Mucosa of stomach (tissue), 1 donor: ENCODE data around the gene RSPH4A.
A peak's percentile ranks its signal among the peaks of the same experiment; 100 is the strongest.
"Not testable (repeated sequence)": the region's sequence is repeated elsewhere in the genome, so short reads cannot be mapped to it uniquely, and the experiment has no call there.

Experiments
- H3K27me3 ChIP-seq: one replicate; pipeline ENCODE4 v1.7.0; 2013; ENCODE audit warnings: mild to moderate bottlenecking, low read length; ENCODE audit not compliant: control insufficient read depth, insufficient read depth
- H3K36me3 ChIP-seq: one replicate; pipeline ENCODE4 v1.7.0; 2013; ENCODE audit warnings: low read length; ENCODE audit not compliant: control insufficient read depth, insufficient read depth
- H3K4me1 ChIP-seq: one replicate; pipeline ENCODE4 v1.7.0; 2013; ENCODE audit warnings: mild to moderate bottlenecking, low read length; ENCODE audit not compliant: control insufficient read depth, insufficient read depth
- H3K4me3 ChIP-seq: one replicate; pipeline ENCODE4 v1.7.0; 2013; ENCODE audit warnings: low read length
- H3K9ac ChIP-seq: one replicate; pipeline ENCODE4 v1.7.0; 2013; ENCODE audit warnings: mild to moderate bottlenecking, low read length, moderate library complexity
- H3K9me3 ChIP-seq: one replicate; pipeline ENCODE4 v1.7.0; 2013; ENCODE audit warnings: mild to moderate bottlenecking, low read length, moderate library complexity; ENCODE audit not compliant: control insufficient read depth
- donor health status: Pancreatic carcinoma.

The RSPH4A gene

DNA sequence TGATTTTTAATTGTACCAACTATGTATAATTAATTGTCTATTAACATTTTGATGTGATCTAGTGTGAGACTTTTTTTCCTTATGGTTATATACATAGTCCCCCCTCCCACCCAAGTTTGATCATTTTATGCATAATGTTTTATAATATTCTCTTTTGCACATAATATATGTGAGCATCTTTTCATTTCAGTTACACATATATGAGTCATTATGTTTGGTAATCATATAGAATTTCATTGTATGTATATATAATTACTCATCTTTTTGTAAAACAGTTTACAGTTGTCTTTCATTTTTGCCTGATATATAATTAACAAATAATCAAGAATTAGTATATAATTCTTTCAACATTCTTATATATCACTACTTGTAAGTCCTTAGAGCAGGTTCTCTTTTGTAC is 30.0 kb upstream of the RSPH4A start:
- no peaks in the 10 kb centered on the region for H3K9me3 ChIP-seq
- no peak overlapping the region for H3K4me3 ChIP-seq
- H3K36me3 ChIP-seq, result peaks cover 7% of the 10 kb centered on the region
- H3K9ac ChIP-seq, result no peak overlapping the region
- H3K4me1 ChIP-seq, result no peaks in the 10 kb centered on the region
- H3K27me3 ChIP-seq, result no peaks in the 10 kb centered on the region

DNA sequence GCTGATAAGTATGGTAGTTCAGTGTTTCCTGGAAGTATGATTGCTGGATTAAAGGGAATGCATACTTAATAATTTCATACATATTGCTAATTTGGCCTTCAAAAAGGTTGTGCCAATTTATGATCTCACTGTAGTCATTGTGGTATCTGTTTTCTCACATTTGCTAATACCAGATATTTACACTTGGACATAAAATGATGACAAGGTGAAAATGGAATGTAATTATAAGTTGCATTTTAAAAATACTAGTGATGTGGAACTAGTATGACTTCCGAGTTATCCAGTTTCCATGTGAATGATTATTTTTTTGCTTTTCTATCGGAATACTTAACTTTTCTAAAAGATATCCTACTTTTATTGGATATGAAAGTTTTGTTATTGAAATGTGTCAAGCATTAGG is 29.5 kb upstream of the RSPH4A start:
- H3K27me3 ChIP-seq, result no peaks in the 10 kb centered on the region
- H3K4me1 ChIP-seq, result no peaks in the 10 kb centered on the region
- no peak overlapping the region for H3K9ac ChIP-seq
- H3K36me3 ChIP-seq, result peaks cover 7% of the 10 kb centered on the region
- no peaks in the 10 kb centered on the region for H3K9me3 ChIP-seq
- no peak overlapping the region for H3K4me3 ChIP-seq

DNA sequence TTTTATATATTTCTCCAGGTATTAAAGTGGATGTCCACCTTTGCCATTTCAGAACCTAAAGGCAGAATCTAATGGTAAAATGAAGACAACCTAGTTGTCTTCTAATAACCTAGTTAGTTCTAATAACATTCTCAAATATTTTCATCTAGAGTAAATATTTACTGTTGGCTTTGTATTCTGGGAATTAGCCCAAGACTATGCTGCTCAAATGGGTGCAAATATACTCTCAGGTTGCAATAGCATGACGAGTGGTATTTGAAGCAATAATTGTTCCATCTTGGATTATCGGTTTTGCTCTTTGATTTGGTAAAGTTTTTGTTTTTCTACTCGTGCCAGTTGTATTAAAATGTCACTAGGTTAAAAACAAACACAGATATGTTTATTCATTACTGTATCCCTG is 21.0 kb upstream of the RSPH4A start:
- Histone ChIP-seq H3K36me3 (no peaks in the 10 kb centered on the region), H3K9me3 (no peaks in the 10 kb centered on the region), H3K9ac (no peak overlapping the region), H3K27me3 (no peaks in the 10 kb centered on the region), H3K4me3 (no peak overlapping the region), H3K4me1 (no peaks in the 10 kb centered on the region)

DNA sequence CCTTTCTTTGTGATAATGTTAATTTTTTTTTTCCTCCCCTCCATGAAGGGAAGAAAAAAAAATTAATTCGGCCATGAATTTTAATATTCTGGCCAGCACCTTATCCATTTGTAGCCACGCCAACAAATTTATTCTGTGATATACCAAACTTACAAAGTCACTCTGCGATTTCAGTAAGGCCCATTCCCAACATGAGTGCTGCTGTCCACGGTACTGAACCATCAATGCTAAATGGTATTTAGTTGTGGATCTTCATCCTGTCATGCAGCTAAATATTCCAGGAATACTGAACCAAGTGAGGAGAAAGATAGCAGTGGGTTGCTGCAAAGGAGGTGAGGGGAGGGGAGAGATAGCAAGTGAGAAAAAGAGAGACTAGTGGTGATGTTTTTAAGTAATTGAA is 19.5 kb upstream of the RSPH4A start:
- H3K4me1 ChIP-seq, result no peaks in the 10 kb centered on the region
- H3K4me3 ChIP-seq, result no peak overlapping the region
- H3K9ac ChIP-seq, result no peak overlapping the region
- H3K27me3 ChIP-seq, result no peaks in the 10 kb centered on the region
- H3K36me3 ChIP-seq, result no peaks in the 10 kb centered on the region
- H3K9me3 ChIP-seq, result no peaks in the 10 kb centered on the region

DNA sequence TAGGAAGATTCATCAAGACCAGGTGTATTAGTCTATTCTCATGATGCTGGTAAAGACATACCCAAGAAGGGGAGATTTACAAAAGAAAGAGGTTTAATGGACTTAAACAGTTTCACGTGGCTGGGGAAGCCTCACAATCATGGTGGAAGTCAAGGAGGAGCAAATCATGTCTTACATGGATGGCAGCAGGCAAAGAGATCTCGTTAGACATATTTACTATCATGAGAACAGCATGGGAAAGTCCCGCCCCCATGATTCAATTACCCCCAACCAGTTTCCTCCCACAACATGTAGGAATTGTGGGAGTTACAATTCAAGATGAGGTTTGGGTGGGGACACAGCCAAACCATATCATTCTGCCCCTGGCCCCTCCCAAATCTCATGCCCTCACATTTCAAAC is 12.4 kb upstream of the RSPH4A start:
- not testable (repeated sequence) for H3K9me3 ChIP-seq, H3K9ac ChIP-seq, H3K4me3 ChIP-seq, H3K36me3 ChIP-seq, H3K4me1 ChIP-seq, H3K27me3 ChIP-seq

DNA sequence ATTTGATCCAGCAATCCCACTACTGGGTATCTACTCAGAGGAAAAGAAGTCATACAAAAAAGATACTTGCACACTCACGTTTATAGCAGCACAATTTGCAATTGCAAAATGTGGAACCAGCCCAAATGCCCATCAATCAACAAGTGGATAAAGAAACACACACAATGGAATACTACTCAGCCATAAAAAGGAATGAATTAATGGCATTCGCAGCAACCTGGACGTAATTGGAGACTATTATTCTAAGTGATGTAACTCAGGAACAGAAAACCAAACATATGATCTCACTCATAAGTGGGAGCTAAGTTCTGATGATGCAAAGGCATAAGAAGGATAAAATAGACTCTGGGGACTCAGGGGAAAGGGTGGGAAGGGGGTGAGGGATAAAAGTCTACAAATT is 11.4 kb upstream of the RSPH4A start:
- H3K4me3 ChIP-seq, H3K36me3 ChIP-seq, H3K4me1 ChIP-seq, H3K9ac ChIP-seq, H3K27me3 ChIP-seq, H3K9me3 ChIP-seq: not testable (repeated sequence)

DNA sequence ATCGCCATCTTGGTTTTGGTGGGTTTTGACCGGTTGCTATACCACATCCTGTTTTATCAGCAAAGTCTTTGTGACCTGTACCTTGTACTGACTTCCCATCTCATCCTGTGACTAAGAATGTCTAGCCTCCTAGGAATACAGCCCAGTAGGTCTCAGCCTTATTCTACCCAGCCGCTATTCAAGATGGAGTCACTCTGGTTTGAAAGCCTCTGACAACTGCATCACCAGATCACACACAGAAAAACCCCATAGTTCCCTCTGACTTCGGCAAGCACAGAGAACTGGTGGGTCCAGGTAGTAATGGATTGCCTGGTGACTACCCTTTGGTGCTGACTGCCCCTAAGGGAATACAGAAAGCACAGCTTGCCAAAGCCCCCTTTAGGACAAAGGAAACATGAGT is 10.3 kb upstream of the RSPH4A start:
- no peaks in the 10 kb centered on the region for H3K9me3 ChIP-seq
- H3K27me3 ChIP-seq, result no peaks in the 10 kb centered on the region
- no peaks in the 10 kb centered on the region for H3K36me3 ChIP-seq
- no peak overlapping the region for H3K4me3 ChIP-seq
- H3K9ac ChIP-seq, result no peak overlapping the region
- peaks cover 5% of the 10 kb centered on the region for H3K4me1 ChIP-seq

DNA sequence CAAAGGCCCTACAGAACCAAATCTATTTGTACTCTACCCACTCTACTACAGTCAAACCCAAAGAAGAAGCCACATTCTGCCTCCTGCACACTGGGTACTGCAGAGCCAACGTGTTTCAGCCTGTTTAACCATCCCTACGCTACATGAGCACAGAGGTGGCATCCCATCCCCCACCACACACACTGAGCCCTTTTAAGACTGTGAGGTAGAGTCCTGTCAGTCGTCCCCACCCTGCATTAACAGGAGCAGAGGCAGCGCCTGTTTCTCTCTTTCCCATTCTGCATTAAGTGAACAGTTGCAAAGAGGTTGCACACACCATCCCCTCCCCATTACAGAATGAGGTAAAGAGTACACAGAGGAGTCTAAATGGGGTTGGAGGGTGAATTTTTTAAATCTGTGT is 5.2 kb upstream of the RSPH4A start:
- Histone ChIP-seq H3K9me3 (no peaks in the 10 kb centered on the region), H3K4me1 (peaks cover 9% of the 10 kb centered on the region), H3K9ac (no peak overlapping the region), H3K36me3 (no peaks in the 10 kb centered on the region), H3K4me3 (no peak overlapping the region), H3K27me3 (no peaks in the 10 kb centered on the region)

DNA sequence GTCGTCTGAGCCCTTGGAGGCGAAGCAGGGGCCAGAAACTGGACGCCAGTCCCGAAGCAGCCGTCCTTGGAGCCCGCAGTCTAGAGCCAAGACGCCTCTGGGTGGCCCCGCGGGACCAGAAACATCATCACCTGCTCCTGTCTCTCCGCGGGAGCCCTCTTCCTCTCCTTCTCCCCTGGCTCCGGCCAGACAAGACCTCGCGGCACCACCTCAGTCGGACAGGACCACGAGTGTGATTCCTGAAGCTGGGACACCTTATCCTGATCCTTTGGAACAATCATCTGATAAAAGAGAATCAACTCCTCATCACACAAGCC is 416 bp downstream of the RSPH4A start:
- no peaks in the 10 kb centered on the region for H3K36me3 ChIP-seq
- peak overlapping the region; percentile 26 for H3K9ac ChIP-seq
- H3K4me1 ChIP-seq, result peaks cover 5% of the 10 kb centered on the region
- peaks cover 4% of the 10 kb centered on the region for H3K27me3 ChIP-seq
- H3K9me3 ChIP-seq, result no peaks in the 10 kb centered on the region
- no peak overlapping the region for H3K4me3 ChIP-seq

DNA sequence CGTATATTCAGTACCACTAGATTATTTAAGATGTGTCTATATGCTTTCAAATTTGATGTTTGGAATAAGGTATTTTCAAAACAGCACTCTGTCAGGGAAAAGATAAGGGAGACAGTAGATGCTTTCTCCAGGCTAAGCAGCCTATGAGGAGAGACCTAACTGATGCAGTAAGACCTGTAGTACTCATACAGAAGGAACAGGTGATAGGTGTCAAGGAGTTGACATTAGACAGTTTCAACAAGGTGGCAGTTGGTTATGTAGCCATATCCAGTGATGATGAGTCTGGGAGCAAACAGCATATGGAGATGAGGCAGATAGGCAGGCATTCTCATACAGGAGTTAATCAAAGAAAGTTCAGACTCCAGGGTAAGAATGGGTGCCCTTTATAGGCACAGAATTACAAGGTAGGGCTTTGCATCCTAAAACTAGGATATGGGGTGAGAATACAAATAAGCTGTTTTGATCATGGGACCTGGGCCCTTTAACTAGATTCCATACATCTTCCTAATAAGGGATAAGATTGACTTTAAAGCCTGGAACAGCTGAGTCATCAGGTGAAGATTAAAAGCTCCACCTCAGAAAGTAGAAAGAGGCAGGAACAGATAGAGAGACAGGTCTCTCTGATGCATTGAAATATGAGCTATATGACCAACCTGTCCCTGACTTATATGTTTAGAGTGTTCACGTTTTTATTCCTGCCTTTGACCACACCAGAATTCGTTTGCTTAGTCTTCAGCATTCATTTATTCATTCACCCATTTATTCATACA is 7.9 kb downstream of the RSPH4A start:
- H3K9me3 ChIP-seq, result no peaks in the 10 kb centered on the region
- H3K4me3 ChIP-seq, result no peak overlapping the region
- H3K27me3 ChIP-seq, result no peaks in the 10 kb centered on the region
- no peaks in the 10 kb centered on the region for H3K4me1 ChIP-seq
- no peak overlapping the region for H3K9ac ChIP-seq
- no peaks in the 10 kb centered on the region for H3K36me3 ChIP-seq

DNA sequence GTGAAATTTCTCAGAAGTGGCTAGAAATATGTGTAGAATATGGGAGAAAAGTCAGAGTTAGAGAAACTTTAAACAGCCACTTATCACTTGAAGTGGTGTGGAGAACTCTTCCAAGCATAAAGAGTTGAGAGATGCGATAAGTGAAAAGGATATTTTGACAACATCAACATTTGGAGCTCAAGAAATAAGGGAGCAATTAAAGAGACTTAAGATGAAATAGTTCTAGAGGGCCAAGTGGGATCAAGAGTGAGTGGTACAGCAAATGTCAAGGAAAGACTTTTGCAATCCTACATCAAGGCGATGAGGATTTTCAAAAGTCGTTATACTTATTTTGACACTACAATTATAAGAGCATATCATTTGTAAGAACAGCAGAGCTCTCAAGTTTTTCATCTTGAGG is 9.6 kb downstream of the RSPH4A start:
- Histone ChIP-seq H3K9me3 (no peaks in the 10 kb centered on the region), H3K9ac (no peak overlapping the region), H3K36me3 (no peaks in the 10 kb centered on the region), H3K4me3 (no peak overlapping the region), H3K4me1 (no peaks in the 10 kb centered on the region), H3K27me3 (no peaks in the 10 kb centered on the region)

DNA sequence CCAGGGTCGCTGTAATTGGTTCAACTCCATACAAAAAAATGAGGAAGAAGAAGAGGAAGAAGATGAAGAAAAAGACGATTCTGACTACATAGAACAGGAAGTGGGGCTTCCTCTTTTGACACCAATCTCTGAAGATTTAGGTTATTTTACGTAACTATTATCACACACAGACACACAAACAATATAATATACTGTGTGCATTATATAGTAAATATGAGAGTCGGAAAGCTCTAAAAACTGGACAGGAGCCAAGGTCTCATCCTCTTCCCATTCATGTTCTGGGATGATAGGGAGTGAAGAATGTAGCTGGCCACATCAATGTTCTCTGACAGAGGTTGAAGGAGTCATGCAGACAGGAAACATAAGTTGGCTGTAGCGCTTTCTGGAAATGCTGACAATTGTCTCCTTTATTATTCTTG is 13.3 kb downstream of the RSPH4A start:
- Histone ChIP-seq H3K27me3 (no peaks in the 10 kb centered on the region), H3K36me3 (no peaks in the 10 kb centered on the region), H3K4me1 (no peaks in the 10 kb centered on the region), H3K9ac (no peak overlapping the region), H3K4me3 (no peak overlapping the region), H3K9me3 (no peaks in the 10 kb centered on the region)

DNA sequence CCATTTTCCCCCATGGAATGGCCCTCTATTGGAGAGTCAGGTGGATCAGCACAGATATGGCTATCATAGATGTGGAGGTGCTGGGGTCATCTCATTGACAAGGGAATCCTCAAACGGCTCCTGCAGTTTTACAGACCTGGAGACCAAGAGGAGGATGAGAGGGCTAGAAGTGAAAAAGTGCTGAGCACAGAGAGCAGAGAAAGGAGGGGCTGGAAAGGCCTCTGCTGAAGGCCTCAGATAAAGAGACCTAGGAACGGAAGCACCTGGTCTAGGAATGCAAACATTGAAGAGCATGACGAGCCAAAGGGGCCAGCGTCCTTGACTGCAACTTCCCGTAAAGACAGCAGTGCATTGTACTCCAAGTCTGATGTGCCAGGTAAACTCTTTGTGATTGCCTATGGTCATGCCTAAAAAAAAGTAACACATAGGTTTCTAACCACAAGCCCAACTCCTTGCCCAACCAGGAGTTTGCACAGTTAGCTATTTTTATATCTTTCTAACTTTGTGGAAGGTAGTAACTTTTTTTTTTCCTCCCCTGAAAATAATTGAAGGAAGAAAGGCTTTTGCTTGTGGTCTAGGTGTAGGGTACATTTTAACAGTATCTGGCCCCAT is 15.2 kb downstream of the RSPH4A start:
- no peak overlapping the region for H3K9ac ChIP-seq
- no peaks in the 10 kb centered on the region for H3K4me1 ChIP-seq
- H3K4me3 ChIP-seq, result no peak overlapping the region

More for the DNA sequence above, 15.2 kb downstream of the RSPH4A start:
- no peaks in the 10 kb centered on the region for H3K36me3 ChIP-seq
- H3K9me3 ChIP-seq, result no peaks in the 10 kb centered on the region
- no peaks in the 10 kb centered on the region for H3K27me3 ChIP-seq
